ENCODE measurements around the gene TSHR. TPM values are rescaled to one million over a fixed set of nuclear protein-coding genes. Genes with fewer than 3 reads are reported as not detected.

The TSHR gene
- total and polyA plus RNA-seq, 2 of the 13 experiments (the other 11 are each of a cell fraction or from before 2014, with no cell fraction given) = not detected

DNA sequence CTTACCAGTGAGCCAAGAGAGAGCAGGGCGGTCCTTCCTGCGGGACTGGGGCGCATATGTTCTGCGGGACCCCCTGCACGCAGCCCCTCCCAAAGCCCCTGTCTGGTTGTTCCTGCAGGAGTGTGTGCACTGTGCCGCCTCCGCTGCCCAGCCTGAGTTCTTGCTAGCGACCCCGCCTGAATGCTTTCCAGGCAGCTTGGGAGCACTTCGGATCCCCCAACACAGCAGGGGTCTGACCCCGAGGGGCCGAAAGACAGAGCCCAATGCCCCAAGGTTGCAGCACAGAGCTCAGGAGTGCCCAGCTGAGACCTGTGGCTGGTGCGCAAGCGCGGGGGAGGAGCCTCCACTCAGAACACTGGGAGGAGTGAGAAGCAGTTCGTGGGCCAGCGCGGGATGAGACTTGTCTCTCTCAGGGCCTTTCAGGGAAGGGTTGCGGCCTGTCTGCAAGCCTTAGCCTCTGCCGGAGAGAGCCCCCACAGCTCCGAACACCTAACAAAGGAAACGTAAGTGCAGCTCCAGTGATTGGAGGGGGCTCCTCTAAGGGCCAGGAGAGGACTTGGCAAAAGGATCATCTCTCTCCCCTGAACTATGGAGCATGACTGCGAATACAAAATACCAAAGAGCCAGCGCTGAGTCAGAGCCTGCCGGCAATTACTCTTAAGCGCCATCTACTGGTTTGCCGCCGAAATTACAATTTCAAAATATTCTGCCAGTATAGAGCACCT is 214.8 kb downstream of the TSHR start (continued):
- TF ChIP-seq, protein P1, sequence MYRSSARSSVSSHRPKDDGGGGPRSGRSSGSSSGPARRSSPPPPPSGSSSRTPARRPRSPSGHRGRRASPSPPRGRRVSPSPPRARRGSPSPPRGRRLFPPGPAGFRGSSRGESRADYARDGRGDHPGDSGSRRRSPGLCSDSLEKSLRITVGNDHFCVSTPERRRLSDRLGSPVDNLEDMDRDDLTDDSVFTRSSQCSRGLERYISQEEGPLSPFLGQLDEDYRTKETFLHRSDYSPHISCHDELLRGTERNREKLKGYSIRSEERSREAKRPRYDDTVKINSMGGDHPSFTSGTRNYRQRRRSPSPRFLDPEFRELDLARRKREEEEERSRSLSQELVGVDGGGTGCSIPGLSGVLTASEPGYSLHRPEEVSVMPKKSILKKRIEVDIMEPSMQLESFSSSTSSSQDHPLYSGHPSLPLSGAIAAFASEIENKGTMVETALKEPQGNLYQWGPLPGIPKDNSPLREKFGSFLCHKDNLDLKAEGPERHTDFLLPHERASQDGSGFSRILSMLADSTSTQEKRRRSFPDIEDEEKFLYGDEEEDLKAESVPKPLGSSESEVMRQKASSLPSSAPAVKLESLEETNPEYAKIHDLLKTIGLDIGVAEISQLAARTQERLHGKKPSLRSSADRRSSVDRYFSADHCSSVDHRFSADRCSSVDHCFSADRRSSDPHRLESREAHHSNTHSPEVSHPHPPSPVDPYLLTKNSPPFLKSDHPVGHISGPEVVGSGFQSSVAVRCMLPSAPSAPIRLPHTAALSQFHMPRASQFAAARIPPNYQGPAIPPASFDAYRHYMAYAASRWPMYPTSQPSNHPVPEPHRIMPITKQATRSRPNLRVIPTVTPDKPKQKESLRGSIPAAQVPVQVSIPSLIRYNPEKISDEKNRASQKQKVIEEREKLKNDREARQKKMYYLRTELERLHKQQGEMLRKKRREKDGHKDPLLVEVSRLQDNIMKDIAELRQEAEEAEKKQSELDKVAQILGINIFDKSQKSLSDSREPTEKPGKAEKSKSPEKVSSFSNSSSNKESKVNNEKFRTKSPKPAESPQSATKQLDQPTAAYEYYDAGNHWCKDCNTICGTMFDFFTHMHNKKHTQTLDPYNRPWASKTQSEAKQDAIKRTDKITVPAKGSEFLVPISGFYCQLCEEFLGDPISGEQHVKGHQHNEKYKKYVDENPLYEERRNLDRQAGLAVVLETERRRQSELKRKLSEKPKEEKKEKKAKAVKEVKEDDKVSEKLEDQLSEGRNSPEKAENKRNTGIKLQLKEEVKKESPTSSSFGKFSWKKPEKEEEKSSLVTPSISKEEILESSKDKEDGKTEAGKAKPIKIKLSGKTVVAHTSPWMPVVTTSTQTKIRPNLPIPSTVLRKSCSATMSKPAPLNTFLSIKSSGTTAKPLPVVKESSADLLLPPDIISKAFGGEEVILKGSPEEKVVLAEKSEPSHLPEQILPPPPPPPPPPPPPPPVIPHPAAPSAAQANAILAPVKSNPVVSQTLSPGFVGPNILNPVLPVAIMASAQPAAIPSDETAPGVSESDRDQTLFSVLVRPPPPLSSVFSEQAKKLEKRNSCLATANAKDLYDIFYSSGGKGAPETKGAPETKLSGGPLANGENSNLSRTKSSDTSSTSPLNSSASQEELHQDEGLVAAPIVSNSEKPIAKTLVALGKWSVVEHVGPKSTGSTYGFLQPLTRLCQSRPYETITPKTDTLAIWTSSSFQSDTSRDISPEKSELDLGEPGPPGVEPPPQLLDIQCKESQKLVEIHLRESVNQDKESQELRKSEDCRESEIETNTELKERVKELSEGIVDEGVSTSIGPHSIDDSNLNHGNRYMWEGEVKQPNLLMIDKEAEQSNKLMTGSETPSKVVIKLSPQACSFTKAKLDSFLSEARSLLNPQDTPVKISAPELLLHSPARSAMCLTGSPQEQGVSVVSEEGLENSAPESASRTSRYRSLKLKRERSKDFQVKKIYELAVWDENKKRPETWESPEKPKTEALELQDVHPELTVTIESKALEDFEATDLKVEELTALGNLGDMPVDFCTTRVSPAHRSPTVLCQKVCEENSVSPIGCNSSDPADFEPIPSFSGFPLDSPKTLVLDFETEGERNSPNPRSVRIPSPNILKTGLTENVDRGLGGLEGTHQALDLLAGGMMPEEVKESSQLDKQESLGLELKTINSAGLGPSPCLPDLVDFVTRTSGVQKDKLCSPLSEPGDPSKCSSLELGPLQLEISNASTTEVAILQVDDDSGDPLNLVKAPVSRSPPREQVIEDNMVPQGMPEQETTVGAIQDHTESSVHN (CRISPR knock-in tag; IDR thresholded peaks at IDR 0.05) = no peak
- TF ChIP-seq, protein P2, sequence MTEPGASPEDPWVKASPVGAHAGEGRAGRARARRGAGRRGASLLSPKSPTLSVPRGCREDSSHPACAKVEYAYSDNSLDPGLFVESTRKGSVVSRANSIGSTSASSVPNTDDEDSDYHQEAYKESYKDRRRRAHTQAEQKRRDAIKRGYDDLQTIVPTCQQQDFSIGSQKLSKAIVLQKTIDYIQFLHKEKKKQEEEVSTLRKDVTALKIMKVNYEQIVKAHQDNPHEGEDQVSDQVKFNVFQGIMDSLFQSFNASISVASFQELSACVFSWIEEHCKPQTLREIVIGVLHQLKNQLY (CRISPR knock-in tag; IDR thresholded peaks at IDR 0.05) = no peak
- TF ChIP-seq KAT2B (IDR thresholded peaks at IDR 0.05; ENCODE audit: borderline replicate concordance, low read depth, low read length) (no peak), NR2F2 (IDR thresholded peaks at IDR 0.05; ENCODE audit: borderline replicate concordance, low read depth) (no peak), ZNF235 (CRISPR knock-in tag; IDR thresholded peaks at IDR 0.05; ENCODE audit: borderline replicate concordance) (no peak), ZNF431 (CRISPR knock-in tag; IDR thresholded peaks at IDR 0.05; ENCODE audit: borderline replicate concordance, low read depth) (peak; percentile 55; the same call in 1 of the 2 replicates), MIXL1 (CRISPR knock-in tag; IDR thresholded peaks at IDR 0.05) (no peak; the same call in 1 of the 2 replicates), ZNF30 (CRISPR knock-in tag; IDR thresholded peaks at IDR 0.05) (no peak), ZBTB7A (CRISPR knock-in tag; IDR thresholded peaks at IDR 0.05) (peak; percentile 5; the same call in 1 of the 2 replicates)
- TF ChIP-seq, protein P3, sequence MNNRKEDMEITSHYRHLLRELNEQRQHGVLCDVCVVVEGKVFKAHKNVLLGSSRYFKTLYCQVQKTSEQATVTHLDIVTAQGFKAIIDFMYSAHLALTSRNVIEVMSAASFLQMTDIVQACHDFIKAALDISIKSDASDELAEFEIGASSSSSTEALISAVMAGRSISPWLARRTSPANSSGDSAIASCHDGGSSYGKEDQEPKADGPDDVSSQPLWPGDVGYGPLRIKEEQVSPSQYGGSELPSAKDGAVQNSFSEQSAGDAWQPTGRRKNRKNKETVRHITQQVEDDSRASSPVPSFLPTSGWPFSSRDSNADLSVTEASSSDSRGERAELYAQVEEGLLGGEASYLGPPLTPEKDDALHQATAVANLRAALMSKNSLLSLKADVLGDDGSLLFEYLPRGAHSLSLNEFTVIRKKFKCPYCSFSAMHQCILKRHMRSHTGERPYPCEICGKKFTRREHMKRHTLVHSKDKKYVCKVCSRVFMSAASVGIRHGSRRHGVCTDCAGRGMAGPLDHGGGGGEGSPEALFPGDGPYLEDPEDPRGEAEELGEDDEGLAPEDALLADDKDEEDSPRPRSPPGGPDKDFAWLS (CRISPR knock-in tag; IDR thresholded peaks at IDR 0.05; ENCODE audit: borderline replicate concordance) = peak; percentile 80; the same call in 1 of the 2 replicates
- TF ChIP-seq, protein P4, sequence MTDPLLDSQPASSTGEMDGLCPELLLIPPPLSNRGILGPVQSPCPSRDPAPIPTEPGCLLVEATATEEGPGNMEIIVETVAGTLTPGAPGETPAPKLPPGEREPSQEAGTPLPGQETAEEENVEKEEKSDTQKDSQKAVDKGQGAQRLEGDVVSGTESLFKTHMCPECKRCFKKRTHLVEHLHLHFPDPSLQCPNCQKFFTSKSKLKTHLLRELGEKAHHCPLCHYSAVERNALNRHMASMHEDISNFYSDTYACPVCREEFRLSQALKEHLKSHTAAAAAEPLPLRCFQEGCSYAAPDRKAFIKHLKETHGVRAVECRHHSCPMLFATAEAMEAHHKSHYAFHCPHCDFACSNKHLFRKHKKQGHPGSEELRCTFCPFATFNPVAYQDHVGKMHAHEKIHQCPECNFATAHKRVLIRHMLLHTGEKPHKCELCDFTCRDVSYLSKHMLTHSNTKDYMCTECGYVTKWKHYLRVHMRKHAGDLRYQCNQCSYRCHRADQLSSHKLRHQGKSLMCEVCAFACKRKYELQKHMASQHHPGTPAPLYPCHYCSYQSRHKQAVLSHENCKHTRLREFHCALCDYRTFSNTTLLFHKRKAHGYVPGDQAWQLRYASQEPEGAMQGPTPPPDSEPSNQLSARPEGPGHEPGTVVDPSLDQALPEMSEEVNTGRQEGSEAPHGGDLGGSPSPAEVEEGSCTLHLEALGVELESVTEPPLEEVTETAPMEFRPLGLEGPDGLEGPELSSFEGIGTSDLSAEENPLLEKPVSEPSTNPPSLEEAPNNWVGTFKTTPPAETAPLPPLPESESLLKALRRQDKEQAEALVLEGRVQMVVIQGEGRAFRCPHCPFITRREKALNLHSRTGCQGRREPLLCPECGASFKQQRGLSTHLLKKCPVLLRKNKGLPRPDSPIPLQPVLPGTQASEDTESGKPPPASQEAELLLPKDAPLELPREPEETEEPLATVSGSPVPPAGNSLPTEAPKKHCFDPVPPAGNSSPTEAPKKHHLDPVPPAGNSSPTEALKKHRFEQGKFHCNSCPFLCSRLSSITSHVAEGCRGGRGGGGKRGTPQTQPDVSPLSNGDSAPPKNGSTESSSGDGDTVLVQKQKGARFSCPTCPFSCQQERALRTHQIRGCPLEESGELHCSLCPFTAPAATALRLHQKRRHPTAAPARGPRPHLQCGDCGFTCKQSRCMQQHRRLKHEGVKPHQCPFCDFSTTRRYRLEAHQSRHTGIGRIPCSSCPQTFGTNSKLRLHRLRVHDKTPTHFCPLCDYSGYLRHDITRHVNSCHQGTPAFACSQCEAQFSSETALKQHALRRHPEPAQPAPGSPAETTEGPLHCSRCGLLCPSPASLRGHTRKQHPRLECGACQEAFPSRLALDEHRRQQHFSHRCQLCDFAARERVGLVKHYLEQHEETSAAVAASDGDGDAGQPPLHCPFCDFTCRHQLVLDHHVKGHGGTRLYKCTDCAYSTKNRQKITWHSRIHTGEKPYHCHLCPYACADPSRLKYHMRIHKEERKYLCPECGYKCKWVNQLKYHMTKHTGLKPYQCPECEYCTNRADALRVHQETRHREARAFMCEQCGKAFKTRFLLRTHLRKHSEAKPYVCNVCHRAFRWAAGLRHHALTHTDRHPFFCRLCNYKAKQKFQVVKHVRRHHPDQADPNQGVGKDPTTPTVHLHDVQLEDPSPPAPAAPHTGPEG (CRISPR knock-in tag; IDR thresholded peaks at IDR 0.05) = peak; percentile 20; the same call in 1 of the 2 replicates

Data from HepG2 (cell line).